Measurements from ENCODE around the gene ADRM1. TPM values are rescaled to one million over a fixed set of nuclear protein-coding genes. Genes with fewer than 3 reads are reported as not detected.

ADRM1 gene
- total RNA-seq, 6 donors from 2014 or later, result 57.6 to 158 (median 91.6) TPM

DNA sequence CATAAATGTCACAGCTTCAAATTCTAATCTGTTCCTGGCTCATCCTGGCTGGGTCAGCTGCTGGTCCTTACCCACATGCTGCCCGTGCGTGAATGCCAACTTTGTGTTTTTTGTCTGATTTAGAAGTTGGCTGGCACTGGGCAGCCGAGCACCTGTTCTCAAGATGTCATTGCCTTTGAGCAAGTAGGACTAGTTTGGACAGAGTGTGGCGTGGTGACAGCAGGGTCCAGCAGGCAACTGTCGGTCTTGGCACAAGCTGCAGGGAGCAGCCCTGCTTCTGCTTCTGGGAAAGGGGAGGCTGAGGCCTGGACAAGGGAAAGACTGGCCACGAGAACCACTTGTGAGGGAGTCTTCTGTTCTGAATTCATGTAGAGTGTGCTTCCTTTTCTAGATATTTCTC is 26.4 kb upstream of the ADRM1 start:
- 81 to 93% methylated on average over 4 to 6 of the region's 6 CpGs for WGBS, 2 donors
- peaks cover 29 to 88% (median 68%) of the 10 kb centered on the region in 4 donors for H3K36me3 ChIP-seq
- no peak for DNase-seq
- TF ChIP-seq POLR2AphosphoS5 (IDR thresholded peaks at IDR 0.05), result no peak
- TF ChIP-seq, protein P1, sequence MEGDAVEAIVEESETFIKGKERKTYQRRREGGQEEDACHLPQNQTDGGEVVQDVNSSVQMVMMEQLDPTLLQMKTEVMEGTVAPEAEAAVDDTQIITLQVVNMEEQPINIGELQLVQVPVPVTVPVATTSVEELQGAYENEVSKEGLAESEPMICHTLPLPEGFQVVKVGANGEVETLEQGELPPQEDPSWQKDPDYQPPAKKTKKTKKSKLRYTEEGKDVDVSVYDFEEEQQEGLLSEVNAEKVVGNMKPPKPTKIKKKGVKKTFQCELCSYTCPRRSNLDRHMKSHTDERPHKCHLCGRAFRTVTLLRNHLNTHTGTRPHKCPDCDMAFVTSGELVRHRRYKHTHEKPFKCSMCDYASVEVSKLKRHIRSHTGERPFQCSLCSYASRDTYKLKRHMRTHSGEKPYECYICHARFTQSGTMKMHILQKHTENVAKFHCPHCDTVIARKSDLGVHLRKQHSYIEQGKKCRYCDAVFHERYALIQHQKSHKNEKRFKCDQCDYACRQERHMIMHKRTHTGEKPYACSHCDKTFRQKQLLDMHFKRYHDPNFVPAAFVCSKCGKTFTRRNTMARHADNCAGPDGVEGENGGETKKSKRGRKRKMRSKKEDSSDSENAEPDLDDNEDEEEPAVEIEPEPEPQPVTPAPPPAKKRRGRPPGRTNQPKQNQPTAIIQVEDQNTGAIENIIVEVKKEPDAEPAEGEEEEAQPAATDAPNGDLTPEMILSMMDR (IDR thresholded peaks at IDR 0.05), result no peak
- no peak for TF ChIP-seq POLR2A (IDR thresholded peaks at IDR 0.05)
- TF ChIP-seq EP300 (IDR thresholded peaks at IDR 0.05), result no peak
- H3K27ac ChIP-seq, result no peak overlapping the region
- H3K4me1 ChIP-seq, result peaks cover 0 to 4% (median 0%) of the 10 kb centered on the region in 4 donors
- H3K9me3 ChIP-seq, result no peaks in the 10 kb centered on the region
- H3K4me3 ChIP-seq, result no peak overlapping the region
- no peaks in the 10 kb centered on the region for H3K27me3 ChIP-seq
- ATAC-seq (ENCODE audit: low FRiP score in 2 of 2), result no peak

- no peaks in the 10 kb centered on the region for H3K9me3 ChIP-seq
- H3K36me3 ChIP-seq, result peaks cover 27 to 88% (median 68%) of the 10 kb centered on the region in 4 donors
- ATAC-seq (ENCODE audit: low FRiP score in 2 of 2) (no peak), DNase-seq (no peak)
- H3K4me3 ChIP-seq, result no peak overlapping the region
- no peaks in the 10 kb centered on the region for H3K27me3 ChIP-seq
- peaks cover 0 to 8% (median 0%) of the 10 kb centered on the region in 4 donors for H3K4me1 ChIP-seq
- H3K27ac ChIP-seq, result no peak overlapping the region
- TF ChIP-seq POLR2A (IDR thresholded peaks at IDR 0.05) (no peak), POLR2AphosphoS5 (IDR thresholded peaks at IDR 0.05) (no peak), EP300 (IDR thresholded peaks at IDR 0.05) (no peak)
- TF ChIP-seq, protein P1 (IDR thresholded peaks at IDR 0.05), result no peak
- WGBS, 2 donors, result 78 to 83% methylated on average over 13 of the region's 13 CpGs
These were observed 25.5 kb upstream of the ADRM1 start for GRCh38 chr20:62277253-62277652.

GRCh38 chr20:62280303-62280702 is 22.5 kb upstream of the ADRM1 start:
- peaks cover 0 to 8% (median 0%) of the 10 kb centered on the region in 4 donors for H3K4me1 ChIP-seq
- H3K9me3 ChIP-seq, result no peaks in the 10 kb centered on the region
- peaks cover 20 to 87% (median 60%) of the 10 kb centered on the region in 4 donors for H3K36me3 ChIP-seq
- no peak overlapping the region for H3K27ac ChIP-seq
- H3K4me3 ChIP-seq, result no peak overlapping the region
- no peaks in the 10 kb centered on the region for H3K27me3 ChIP-seq
- TF ChIP-seq, protein P1 (IDR thresholded peaks at IDR 0.05), result no peak
- TF ChIP-seq POLR2A (IDR thresholded peaks at IDR 0.05) (no peak), POLR2AphosphoS5 (IDR thresholded peaks at IDR 0.05) (no peak), EP300 (IDR thresholded peaks at IDR 0.05) (no peak)
- DNase-seq (no peak), ATAC-seq (ENCODE audit: low FRiP score in 2 of 2) (no peak)
- WGBS, 2 donors, result 73 to 85% methylated on average over 4 of the region's 4 CpGs

GRCh38 chr20:62281161-62281933 is 21.4 kb upstream of the ADRM1 start:
- TF ChIP-seq EP300 (IDR thresholded peaks at IDR 0.05), result no peak
- TF ChIP-seq POLR2AphosphoS5 (IDR thresholded peaks at IDR 0.05), result no peak
- no peak for TF ChIP-seq POLR2A (IDR thresholded peaks at IDR 0.05)
- TF ChIP-seq, protein P1 (IDR thresholded peaks at IDR 0.05), result no peak
- H3K36me3 ChIP-seq, result peaks cover 29 to 88% (median 63%) of the 10 kb centered on the region in 4 donors

More at GRCh38 chr20:62281161-62281933, 21.4 kb upstream of the ADRM1 start:
- H3K27me3 ChIP-seq, result no peaks in the 10 kb centered on the region
- H3K9me3 ChIP-seq, result no peaks in the 10 kb centered on the region
- 87 to 89% methylated on average over 19 to 31 of the region's 31 CpGs for WGBS, 2 donors
- ATAC-seq (ENCODE audit: low FRiP score in 2 of 2), result peak in 1 of 2 donors; percentile 32
- DNase-seq, result no peak
- peaks cover 0 to 8% (median 0%) of the 10 kb centered on the region in 4 donors for H3K4me1 ChIP-seq
- H3K4me3 ChIP-seq, result no peak overlapping the region
- peak overlapping the region in 1 of 4 donors; percentile 24 for H3K27ac ChIP-seq
